Stimulated activated CD4-positive, alpha-beta T cell treated with anti-CD3 and anti-CD28 coated beads, Interleukin-2, amount 100 ng/mL, for 4 hours (primary cell): Measurements from ENCODE around the gene MARCHF6.
"Not testable (repeated sequence)": the region's sequence is repeated elsewhere in the genome, so short reads cannot be mapped to it uniquely, and the experiment has no call there.

Source experiments
- DNase-seq: peaks from one replicate; pipeline ENCODE4 v3.0.0-alpha.2; 2020; ENCODE audit warnings: low read depth

Gene MARCHF6

GRCh38 chr5:10323588-10324488 is 29.7 kb upstream of the MARCHF6 start:
- DNase-seq = no peak

GRCh38 chr5:10324518-10325370 is 28.8 kb upstream of the MARCHF6 start:
- DNase-seq = no peak

GRCh38 chr5:10328323-10328722 is 25.2 kb upstream of the MARCHF6 start:
- DNase-seq = no peak

- DNase-seq = no peak
Measured at GRCh38 chr5:10329446-10329819, 24.1 kb upstream of the MARCHF6 start.

- no peak for DNase-seq
Measured at GRCh38 chr5:10329820-10330481, 23.5 kb upstream of the MARCHF6 start.

GRCh38 chr5:10330511-10331230 is 22.8 kb upstream of the MARCHF6 start:
- no peak for DNase-seq

GRCh38 chr5:10331341-10331796 is 22.1 kb upstream of the MARCHF6 start:
- DNase-seq = no peak

GRCh38 chr5:10332301-10332700 is 21.2 kb upstream of the MARCHF6 start:
- DNase-seq = no peak

GRCh38 chr5:10333154-10334006 is 20.1 kb upstream of the MARCHF6 start:
- DNase-seq = no peak

- no peak for DNase-seq
Measured at GRCh38 chr5:10334831-10335230, 18.7 kb upstream of the MARCHF6 start.

GRCh38 chr5:10335711-10336470 is 17.6 kb upstream of the MARCHF6 start:
- no peak for DNase-seq

GRCh38 chr5:10337107-10337506 is 16.4 kb upstream of the MARCHF6 start:
- DNase-seq = no peak

GRCh38 chr5:10337986-10338385 is 15.5 kb upstream of the MARCHF6 start:
- DNase-seq = no peak

- DNase-seq = no peak
Measured at GRCh38 chr5:10338686-10339057, 14.8 kb upstream of the MARCHF6 start.

- no peak for DNase-seq
Measured at GRCh38 chr5:10339058-10339811, 14.3 kb upstream of the MARCHF6 start.

GRCh38 chr5:10339958-10340357 is 13.5 kb upstream of the MARCHF6 start:
- DNase-seq = no peak

GRCh38 chr5:10343486-10343885 is 10.0 kb upstream of the MARCHF6 start:
- no peak for DNase-seq

GRCh38 chr5:10344461-10345106 is 8.9 kb upstream of the MARCHF6 start:
- not testable (repeated sequence) for DNase-seq

- DNase-seq = no peak
Measured at GRCh38 chr5:10348258-10348657, 5.2 kb upstream of the MARCHF6 start.
